ENCODE data around the gene ZNF423.

ZNF423 gene

GRCh38 chr16:49558451-49558850, 297.5 kb downstream of the ZNF423 start:
- TF ChIP-seq CTCF (IDR thresholded peaks at IDR 0.05; ENCODE audit: low read depth, low read length), result no peak
- DNase-seq (ENCODE audit: extremely low read depth, low read depth), result no peak

- peak; percentile 37 for TF ChIP-seq CTCF (IDR thresholded peaks at IDR 0.05; ENCODE audit: low read depth, low read length)
- DNase-seq (ENCODE audit: extremely low read depth, low read depth), result no peak
Measured at GRCh38 chr16:49556606-49557446, 299.1 kb downstream of the ZNF423 start.

DNA sequence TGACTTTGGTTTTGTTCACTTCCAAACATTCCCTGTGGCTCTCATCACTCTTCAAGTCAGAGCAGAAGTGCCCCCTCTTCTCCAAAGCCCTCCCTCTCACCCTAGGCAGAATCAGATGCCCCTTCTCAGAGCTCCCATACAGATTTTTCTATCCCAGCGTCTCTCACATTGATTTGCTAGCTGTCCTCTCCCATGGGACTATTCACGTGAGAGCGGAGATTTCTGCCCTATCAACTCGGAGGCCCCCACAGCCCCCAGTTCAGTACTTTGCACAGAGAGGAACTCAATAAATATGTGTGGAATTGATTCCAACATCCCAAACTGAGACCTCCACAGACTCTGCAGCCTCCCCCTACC, 299.7 kb downstream of the ZNF423 start:
- DNase-seq (ENCODE audit: extremely low read depth, low read depth), result no peak
- no peak for TF ChIP-seq CTCF (IDR thresholded peaks at IDR 0.05; ENCODE audit: low read depth, low read length)

DNA sequence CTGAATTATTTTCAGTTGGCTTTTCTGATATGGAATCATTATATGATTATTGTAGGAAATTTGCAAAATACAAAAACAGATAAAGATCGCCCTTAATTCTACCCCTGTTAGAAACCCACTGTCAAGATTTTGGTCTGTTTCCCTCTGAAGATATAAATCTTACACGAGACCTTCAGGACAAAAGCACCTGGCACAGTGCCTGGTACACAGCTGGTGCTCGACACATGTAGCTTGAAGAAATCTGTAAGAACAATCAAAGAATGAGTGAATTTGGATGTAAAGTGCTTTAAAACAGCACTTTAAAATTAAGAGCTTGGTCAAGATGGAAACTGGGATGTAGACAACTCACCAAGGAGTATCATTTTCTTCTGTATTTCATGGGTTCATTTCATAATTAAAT, 301.2 kb downstream of the ZNF423 start:
- no peak for TF ChIP-seq CTCF (IDR thresholded peaks at IDR 0.05; ENCODE audit: low read depth, low read length)
- DNase-seq (ENCODE audit: extremely low read depth, low read depth), result no peak

DNA sequence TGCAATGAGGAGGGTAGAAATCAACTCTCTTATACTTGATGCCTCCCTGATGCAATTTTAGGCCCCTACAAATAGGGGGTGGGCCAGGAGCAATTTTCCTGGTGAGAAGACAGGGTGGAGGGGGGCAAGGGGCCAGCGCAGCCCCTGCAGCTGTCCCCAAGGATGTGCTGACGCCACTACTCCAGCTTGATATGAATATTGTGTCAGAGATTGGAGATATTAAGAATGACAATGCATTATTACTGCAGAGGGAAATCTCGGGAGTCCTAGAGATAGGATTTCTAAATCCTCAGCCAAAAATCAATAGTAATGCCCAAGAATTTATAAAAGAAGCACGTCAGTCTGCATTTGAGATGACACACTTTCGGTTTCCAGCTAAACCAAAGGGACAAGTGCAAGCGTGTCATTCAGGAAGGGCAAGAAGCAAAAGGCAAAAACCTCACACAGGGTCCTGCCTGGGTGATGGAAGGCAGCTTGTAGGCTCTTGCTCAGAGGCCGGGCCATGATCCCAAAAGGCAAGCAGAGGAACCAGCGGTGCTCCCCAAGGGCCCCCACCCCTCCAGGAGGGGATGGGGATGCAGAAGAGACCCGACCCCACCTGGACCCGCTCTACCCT, 303.5 kb downstream of the ZNF423 start:
- no peak for TF ChIP-seq CTCF (IDR thresholded peaks at IDR 0.05; ENCODE audit: low read depth, low read length)
- no peak for DNase-seq (ENCODE audit: extremely low read depth, low read depth)

DNA sequence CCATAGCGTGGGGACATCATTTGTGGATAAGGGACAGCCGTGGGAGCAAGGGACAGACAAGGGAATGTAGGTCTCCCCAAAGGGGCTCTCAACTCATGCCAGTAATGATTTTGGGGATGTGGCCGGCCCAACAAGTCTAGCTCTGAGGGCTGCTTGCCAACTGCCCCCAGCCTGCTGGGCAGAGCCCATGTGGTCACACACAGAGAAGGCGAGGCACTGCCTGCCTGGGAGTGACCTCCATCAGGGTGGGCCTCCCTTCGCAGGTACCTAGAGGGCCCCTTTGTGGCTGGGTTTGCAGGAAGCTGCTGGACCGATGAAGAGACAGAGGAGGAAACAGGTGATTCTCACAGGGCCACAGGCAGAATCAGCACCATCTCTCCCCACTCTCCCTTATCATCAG, 305.2 kb downstream of the ZNF423 start:
- DNase-seq (ENCODE audit: extremely low read depth, low read depth), result no peak
- TF ChIP-seq CTCF (IDR thresholded peaks at IDR 0.05; ENCODE audit: low read depth, low read length), result no peak

DNA sequence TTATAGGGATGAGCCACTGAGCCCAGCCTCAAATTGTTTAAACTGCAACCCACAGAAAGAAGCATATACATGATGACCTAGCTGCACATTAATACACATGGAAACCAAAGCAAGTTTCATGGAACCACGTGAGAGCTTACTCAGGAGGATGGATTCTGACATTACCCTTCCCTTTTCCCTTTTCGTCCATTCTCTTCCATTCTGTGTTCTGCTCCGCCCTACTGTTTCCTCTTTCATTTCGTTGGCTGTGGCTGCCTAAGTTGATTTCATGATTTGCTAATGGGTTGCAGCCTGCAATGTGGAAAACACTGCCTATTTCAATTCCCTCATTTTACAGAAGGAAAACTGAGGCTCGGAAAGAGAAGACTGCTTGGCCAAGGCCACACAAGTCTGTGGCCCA, 305.8 kb downstream of the ZNF423 start:
- no peak for DNase-seq (ENCODE audit: extremely low read depth, low read depth)
- no peak for TF ChIP-seq CTCF (IDR thresholded peaks at IDR 0.05; ENCODE audit: low read depth, low read length)

Data from AG09319 (cell line).